Measurements from ENCODE around the gene HOXC12.

DNA sequence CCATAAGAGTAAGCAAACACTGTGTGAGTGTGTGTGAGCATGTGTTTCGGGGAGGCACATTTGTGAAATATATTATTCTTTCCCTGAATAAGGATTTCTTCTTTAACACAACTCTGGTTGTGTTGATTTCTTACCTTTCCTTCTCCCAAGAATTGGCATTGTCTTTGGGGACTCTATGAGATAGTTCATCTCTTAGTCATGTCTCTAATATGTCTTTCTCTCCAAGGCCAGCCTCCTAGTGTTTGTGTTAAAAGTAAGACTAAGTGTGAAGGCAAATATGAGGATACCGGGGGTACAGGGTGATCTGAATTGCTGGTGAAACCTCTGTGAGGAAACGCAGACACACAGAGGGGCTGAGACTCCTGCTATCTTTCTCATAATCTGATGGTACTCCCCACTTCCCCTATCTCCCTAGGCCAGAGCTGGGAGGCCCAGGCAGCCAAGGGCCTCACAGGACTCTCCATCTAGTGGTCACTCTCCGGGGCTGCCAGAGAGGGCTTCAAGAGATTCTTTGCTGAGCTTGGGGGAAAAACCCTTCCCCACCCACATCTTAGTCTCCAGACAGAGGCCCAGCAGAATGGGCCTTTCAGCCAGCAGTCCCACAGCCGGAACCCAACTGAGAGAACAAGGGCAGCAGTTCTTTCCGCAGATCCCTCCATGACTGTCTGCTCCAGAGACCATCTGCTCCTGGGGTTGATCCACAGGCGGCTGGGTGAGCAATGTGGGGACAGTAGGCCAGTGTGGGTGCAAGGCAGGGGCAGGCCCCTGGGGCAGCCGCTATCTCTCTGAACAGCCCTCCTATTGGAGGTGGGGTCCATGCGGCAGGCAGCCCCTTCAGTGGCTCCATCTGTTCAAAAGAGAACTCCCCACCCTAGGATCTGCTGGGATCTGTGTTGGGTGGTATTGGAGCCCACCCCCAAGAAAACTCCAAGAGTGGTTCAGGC, 5.8 kb upstream of the HOXC12 start:
- TF ChIP-seq, protein P1, sequence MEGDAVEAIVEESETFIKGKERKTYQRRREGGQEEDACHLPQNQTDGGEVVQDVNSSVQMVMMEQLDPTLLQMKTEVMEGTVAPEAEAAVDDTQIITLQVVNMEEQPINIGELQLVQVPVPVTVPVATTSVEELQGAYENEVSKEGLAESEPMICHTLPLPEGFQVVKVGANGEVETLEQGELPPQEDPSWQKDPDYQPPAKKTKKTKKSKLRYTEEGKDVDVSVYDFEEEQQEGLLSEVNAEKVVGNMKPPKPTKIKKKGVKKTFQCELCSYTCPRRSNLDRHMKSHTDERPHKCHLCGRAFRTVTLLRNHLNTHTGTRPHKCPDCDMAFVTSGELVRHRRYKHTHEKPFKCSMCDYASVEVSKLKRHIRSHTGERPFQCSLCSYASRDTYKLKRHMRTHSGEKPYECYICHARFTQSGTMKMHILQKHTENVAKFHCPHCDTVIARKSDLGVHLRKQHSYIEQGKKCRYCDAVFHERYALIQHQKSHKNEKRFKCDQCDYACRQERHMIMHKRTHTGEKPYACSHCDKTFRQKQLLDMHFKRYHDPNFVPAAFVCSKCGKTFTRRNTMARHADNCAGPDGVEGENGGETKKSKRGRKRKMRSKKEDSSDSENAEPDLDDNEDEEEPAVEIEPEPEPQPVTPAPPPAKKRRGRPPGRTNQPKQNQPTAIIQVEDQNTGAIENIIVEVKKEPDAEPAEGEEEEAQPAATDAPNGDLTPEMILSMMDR (IDR thresholded peaks at IDR 0.05): no peak
- TF ChIP-seq POLR2A (IDR thresholded peaks at IDR 0.05): no peak

All from adrenal gland (tissue), 5 donors.